GM18867 (cell line): ENCODE data around the gene ZNF532.

ENCODE experiments used
- ATAC-seq: cut with Tn5 transposase; IDR thresholded peaks from one replicate; pipeline ENCODE4 v1.9.1; 2021; ENCODE audit warnings: mild to moderate bottlenecking, moderate library complexity; ENCODE audit not compliant: unreplicated experiment

Gene ZNF532

DNA sequence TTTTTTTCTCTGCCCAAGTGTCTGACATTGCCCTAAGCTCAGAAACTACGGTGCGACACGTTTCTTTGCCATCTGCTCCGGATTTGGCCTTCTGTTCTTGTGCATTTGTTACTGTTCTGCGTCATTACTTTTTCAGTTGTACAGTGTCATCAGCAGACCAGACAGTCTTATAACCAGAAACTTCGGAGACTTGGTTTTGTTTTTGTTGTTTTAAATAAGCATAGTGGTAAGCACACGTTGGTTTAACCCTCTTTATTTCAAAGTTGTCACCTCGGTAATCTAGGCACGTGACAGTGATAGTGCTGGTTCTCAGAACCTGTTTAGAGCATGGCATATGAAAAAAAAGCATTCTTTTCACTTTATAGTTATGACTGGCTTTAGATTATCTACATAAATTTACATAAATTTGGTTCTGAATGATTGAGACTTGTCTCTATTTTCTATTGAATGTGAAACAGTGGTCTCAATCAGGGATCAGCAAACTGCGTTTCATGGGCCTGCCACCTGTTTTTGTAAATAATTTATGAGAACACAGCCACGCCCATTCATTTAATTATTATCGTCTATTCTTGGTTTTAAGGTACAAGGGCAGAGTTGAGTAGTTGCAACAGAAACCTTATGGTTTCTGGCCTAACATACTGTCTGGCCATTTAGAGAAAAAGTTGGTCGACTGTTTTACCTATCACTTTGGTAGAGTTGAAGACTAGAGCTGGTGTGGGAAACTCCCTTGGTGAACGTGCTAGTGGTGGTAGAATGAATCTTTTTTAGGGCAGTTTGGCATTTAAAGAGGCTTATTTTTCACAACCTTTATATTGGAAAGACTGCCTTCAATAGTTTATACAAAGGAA, 106.5 kb downstream of the ZNF532 start:
- peak; percentile 81 for ATAC-seq

DNA sequence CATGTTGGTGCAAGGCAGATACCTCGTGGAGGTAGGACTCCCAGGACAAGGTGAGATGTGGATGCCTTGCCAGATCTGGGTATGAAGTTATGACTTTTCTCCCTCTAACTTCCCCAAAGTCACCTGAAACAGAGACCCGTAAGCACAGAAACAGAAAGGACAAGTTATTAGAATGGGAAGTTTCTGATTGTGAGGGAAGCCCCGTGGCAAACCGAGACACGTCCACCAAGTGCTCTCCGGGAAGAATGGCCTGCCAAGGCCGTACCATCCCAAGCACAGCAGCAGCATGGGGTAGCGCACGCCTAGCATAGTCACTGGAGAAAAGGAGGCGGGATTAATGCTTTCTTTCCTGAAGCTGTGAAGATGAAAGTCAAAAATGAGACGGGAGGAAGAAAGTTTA, 110.6 kb downstream of the ZNF532 start:
- no peak for ATAC-seq

DNA sequence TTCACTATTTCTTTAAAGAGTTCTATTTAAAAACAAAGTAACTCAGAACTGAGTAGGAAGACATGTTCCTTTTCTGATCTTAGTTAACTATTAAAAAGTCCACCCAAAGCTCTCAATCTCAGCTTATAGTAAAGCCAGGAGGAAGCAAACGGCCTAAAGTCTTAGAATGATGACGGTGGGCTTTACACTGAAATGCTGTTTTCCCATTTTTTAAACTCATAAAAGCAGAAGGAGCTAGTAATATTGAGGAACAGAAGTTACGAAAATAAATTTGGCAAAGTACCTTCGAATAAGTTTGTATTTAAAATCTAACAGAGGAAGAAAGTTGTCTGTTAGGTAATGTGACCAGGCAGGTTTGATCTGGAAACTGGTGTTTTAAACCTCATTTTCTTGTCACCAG, 111.1 kb downstream of the ZNF532 start:
- no peak for ATAC-seq

DNA sequence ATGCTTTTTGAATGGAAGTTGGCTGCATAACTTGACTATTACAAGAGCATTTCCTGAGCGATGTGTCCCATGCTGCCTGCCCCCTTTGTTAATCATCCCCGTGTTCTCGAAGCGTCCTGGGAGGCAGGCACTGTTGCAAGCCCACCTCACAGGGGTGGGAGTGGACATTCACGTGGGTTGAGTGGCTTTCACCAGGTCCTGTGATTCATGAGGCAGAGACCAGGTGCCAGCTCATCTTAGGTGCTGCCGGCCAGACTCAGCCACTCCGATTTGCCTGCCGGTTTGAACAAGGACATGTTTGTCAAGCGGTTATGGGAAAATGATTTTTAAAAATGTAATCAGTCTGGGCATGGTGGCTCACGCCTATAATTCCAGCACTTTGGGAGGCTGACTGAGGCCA, 112.5 kb downstream of the ZNF532 start:
- no peak for ATAC-seq

DNA sequence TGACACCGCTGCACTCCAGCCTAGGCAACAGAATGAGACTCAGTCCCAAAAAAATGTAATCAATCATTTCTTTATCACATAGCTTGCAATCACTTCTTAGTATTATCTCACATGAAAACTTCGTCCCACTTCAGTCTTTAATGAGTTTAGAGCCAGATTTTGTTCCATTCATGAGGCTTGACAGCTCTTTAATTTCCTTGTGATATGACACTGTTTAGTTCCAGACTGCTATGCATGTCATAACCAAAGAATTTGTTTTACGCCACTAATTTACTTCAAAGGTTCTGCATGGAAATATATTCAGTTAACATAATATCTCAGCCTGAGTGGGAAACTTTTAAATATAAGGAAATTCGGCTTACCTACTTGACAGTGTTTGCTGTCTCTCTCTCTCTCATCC, 113.1 kb downstream of the ZNF532 start:
- ATAC-seq: no peak

GRCh38 chr18:58978916-58979315, 114.2 kb downstream of the ZNF532 start:
- no peak for ATAC-seq

- ATAC-seq: no peak
Measured at GRCh38 chr18:58979615-58980014, 114.9 kb downstream of the ZNF532 start.

GRCh38 chr18:58980991-58981390, 116.3 kb downstream of the ZNF532 start:
- ATAC-seq: peak; percentile 40

DNA sequence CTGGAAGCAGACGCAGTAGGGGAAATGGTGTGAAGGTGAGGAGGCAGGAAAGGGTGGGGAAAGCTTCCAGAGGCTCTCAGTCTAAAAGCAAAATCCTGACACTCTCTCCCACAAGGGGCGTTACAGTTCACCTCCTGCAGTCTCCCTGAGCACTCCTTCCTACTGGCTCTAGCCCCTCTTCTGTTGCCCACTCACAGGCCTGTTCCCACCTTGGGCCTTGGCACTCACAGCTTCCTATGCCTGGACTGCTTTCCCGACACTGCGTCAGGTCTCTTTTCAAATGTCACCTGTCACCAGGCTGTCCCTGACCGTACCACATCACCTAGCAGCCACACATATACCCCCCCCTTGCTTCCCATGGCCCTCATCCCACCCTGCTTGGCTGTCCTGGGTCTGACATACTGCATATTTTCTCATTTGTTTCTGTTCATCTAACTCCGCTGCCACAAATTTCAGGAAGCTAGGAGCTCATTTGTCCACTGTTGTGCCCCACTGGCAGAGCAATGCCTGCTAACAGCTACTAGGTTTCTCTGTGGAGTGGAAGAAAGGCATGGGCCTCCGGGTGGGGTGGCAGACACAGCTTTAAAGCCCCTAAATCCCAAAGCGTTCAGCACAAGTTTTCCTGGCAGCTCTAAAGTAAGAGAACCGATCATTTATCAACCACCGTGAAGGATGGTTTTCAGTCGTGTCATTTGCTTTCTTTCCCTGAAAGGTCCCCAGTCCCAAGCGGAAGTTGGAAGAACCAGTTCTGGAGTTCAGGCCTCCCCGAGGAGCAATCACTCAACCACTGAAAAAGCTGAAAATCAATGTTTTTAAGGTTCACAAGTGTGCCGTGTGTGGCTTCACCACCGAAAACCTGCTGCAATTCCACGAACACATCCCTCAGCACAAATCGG, 118.8 kb downstream of the ZNF532 start:
- no peak for ATAC-seq

- ATAC-seq: no peak
Measured at GRCh38 chr18:58988600-58988999, 123.9 kb downstream of the ZNF532 start.

DNA sequence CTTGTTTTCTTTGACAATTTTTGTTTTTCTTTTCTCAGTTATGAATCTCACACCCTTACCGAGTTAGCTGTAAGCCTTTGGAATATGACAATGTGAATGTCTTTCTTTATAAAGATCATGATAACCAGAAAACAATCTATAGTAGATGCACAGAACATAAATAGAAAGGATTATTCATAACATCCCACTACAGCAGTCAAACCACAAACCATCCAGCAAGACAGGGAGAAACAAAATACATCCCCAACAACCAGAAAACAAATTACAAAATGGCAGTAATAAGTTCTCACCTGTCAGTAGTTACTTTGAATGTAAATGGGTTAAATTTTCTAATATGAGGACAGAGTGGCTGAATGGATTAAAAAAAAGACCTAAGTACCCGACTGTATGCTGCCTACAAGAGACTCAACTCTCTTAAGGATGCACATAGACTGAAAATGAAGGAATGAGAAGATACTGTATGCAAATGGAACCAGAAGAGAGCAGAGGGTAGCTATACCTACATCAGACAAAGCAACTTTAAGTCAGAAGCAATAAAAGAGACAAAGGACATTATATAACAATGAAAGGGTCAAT, 124.6 kb downstream of the ZNF532 start:
- no peak for ATAC-seq

GRCh38 chr18:58990720-58991119, 126.0 kb downstream of the ZNF532 start:
- ATAC-seq: no peak

- ATAC-seq: peak; percentile 74
Measured at GRCh38 chr18:58991167-58991798, 126.6 kb downstream of the ZNF532 start.

DNA sequence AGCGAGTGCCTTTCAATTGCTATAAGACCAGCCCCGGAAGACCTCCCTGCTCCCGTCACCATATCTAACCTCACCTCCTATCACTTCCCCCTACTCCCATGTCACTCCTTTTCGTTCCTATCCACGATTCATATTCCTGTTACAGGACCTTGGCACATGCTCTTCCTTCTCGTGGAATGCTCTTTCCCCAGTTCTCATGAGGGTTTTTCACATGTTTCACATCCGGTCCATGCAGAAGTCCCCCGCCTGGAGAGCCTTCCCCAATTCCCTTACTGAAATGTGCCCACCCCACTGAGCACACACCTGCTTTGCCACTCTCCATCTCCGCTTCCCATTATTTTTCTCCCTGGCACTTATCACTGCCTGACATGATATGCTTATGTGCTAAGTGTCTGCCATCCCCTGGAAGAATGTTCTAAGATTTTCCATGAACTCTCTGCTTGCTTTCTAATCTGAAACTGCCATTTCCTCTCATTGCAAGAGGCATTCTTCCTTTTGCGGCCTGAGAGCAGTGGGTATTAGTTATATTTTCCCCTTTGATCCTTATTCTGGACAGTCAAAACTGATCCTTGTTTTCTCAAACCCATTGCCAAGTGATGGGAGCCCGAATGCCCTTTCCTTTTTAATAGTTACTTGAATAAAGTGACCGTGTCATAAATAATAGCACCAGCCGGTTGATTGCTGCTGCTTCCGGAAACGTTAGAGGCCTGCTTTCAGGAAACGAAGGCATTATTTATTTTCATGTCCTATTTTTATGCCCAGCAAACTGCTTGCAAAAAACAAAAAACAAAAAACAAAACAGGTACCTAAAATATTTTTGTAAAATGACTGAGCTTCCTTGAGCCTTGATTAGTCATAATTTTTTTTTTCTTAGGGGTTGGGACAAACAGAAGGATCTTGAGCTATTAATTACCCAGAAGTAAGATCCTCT, 127.9 kb downstream of the ZNF532 start:
- ATAC-seq: no peak

DNA sequence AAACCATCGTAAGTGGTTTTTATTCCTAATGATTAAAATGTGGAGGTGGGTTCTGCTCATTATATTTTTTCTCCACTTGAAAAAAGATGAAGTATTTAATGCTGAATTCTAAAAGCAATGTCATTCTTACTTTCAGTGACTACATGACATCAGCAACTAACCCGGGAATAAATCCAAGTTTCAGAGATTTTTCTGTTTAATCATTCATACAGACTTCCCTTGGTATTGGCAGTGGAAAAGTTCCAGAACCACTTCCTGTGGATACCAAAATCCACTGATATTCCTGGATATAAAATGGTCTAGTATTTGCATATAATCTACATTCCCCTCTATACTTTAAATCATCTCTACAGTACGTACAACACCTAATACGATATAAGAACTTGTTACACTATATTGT, 128.6 kb downstream of the ZNF532 start:
- no peak for ATAC-seq

DNA sequence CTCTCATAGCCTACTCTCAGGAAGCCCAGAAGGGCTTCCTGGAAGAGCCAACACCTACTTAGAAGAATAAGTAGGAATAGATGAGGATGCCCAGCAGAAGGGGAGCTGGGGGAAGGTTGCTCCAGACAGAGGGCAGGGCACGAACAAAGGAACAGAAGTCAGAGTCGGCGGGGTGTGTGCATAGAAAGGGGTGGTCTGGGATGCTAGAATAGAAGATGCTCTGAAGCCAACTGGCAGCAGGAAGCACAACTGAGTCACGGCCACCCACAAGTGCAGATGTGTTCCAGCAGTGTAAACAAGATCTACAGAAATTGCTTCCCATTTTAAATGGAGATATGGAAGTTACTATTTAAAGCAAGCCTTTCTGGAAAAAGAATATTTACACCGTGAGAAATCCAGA, 131.0 kb downstream of the ZNF532 start:
- ATAC-seq: no peak

GRCh38 chr18:58996131-58996641, 131.5 kb downstream of the ZNF532 start:
- ATAC-seq: no peak

GRCh38 chr18:58996696-58997095, 132.0 kb downstream of the ZNF532 start:
- no peak for ATAC-seq

DNA sequence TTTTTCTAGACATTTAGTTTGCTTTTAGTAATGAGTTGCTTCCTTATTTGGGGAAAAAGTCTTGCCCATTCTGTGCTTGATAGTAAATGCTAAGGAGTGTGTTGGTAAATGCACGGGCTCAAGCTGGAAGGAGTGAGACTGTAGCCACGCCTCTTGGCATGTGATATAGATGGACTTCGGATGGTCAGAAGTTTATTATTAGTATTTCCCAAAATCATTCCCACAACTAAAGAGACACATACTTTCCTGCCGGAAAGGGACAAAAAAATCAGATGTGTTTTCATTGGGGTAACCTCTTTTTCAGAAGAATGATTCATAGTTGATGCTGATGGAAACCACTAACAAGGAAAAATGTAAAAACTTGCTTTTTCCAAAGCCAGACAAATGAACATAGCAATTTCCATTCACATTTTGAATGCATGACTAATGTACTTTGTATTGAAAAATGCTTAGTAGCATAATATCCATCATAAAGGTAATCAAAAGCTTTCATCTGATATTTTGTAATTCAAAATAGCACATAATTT, 133.2 kb downstream of the ZNF532 start:
- no peak for ATAC-seq
